CD14-positive monocyte (primary cell): ENCODE results near the gene GUCA1A. TPM values are rescaled to one million over a fixed set of nuclear protein-coding genes. Genes with fewer than 3 reads are reported as not detected.

Experiments
- DNase-seq, 3 donors: peaks; one replicate each; pipeline ENCODE4 v3.0.0-alpha.2; 2011 to 2022
- H2AFZ ChIP-seq: 2 replicates; pipeline ENCODE4 v1.6.0; 2012; ENCODE audit warnings: mild to moderate bottlenecking, low read depth, low read length, inconsistent platforms; ENCODE audit not compliant: insufficient read depth, poor library complexity, severe bottlenecking
- H3K27ac ChIP-seq, 2 donors: 1 replicate in 1 of 2; 2 replicates in 1 of 2; pipeline ENCODE4 v1.5.1; 2012 to 2013; ENCODE audit warnings: low read length in 2 of 2, control low read depth in 1 of 2, inconsistent platforms in 1 of 2, low read depth in 1 of 2, mild to moderate bottlenecking in 1 of 2
- H3K27me3 ChIP-seq, 2 donors: one replicate each; pipeline versions ENCODE4 v1.6.0 to v1.6.1; 2011 to 2013; ENCODE audit warnings: low read length in 2 of 2; ENCODE audit not compliant: control insufficient read depth in 2 of 2, insufficient read depth in 2 of 2
- H3K36me3 ChIP-seq, 2 donors: replicated peaks in 1 of 2; 1 replicate in 1 of 2; 2 replicates in 1 of 2; pipeline versions ENCODE4 v1.5.1 to v1.6.1; 2012 to 2013; ENCODE audit warnings: low read length in 2 of 2, control low read depth in 1 of 2, inconsistent platforms in 1 of 2, mild to moderate bottlenecking in 1 of 2; ENCODE audit not compliant: insufficient read depth in 2 of 2, control insufficient read depth in 1 of 2
- H3K4me1 ChIP-seq, 2 donors: 1 replicate in 1 of 2; 2 replicates in 1 of 2; pipeline versions ENCODE4 v1.5.1 to v1.6.1; 2012 to 2013; ENCODE audit warnings: low read length in 2 of 2, control low read depth in 1 of 2, inconsistent platforms in 1 of 2, mild to moderate bottlenecking in 1 of 2, moderate library complexity in 1 of 2; ENCODE audit not compliant: insufficient read depth in 2 of 2, control insufficient read depth in 1 of 2
- H3K4me2 ChIP-seq: replicated peaks from 2 replicates; pipeline ENCODE3; 2012; ENCODE audit warnings: low read length, moderate library complexity, mild to moderate bottlenecking; ENCODE audit not compliant: poor library complexity, severe bottlenecking; ENCODE audit errors: extremely low read depth
- H3K4me3 ChIP-seq, 3 experiments: fragments of 200-600 bp in 1 of 3; sonication (generic) in 1 of 3; replicated peaks in 1 of 3; 1 replicate in 2 of 3; 2 replicates in 1 of 3; pipeline ENCODE4 v1.5.1; 2011 to 2013; ENCODE audit warnings: low read length in 3 of 3, mild to moderate bottlenecking in 3 of 3, control low read depth in 2 of 3, low read depth in 2 of 3, inconsistent platforms in 1 of 3, moderate library complexity in 1 of 3
- H3K79me2 ChIP-seq: 2 replicates; pipeline ENCODE4 v1.6.0; 2012; ENCODE audit warnings: mild to moderate bottlenecking, control low read depth, inconsistent platforms, low read length, moderate library complexity; ENCODE audit not compliant: insufficient read depth
- H3K9ac ChIP-seq: 2 replicates; pipeline ENCODE4 v1.6.0; 2017; ENCODE audit warnings: low read length, mild to moderate bottlenecking; ENCODE audit not compliant: insufficient read depth, poor library complexity, severe bottlenecking
- H3K9me3 ChIP-seq, 2 donors: replicated peaks in 1 of 2; 1 replicate in 1 of 2; 2 replicates in 1 of 2; pipeline versions ENCODE4 v1.5.1 to v1.6.1; 2012 to 2013; ENCODE audit warnings: low read length in 2 of 2, control low read depth in 1 of 2; ENCODE audit not compliant: control insufficient read depth in 1 of 2, insufficient read depth in 1 of 2
- H4K20me1 ChIP-seq: 2 replicates; pipeline ENCODE4 v1.6.0; 2012; ENCODE audit warnings: mild to moderate bottlenecking, low read length, control low read depth, moderate library complexity; ENCODE audit not compliant: insufficient read depth
- H3K27ac Mint-ChIP-seq, 7 donors: one replicate each; pipeline ENCODE4 v1.8.0; 2020; ENCODE audit warnings: mild to moderate bottlenecking in 7 of 7, mixed read lengths in 7 of 7, moderate library complexity in 6 of 7, inconsistent platforms in 2 of 7
- H3K27me3 Mint-ChIP-seq, 3 donors: one replicate each; pipeline ENCODE4 v1.8.0; 2021 to 2022; ENCODE audit warnings: low read depth in 3 of 3, mild to moderate bottlenecking in 3 of 3, mixed read lengths in 3 of 3, moderate library complexity in 3 of 3, inconsistent platforms in 1 of 3
- H3K36me3 Mint-ChIP-seq, 2 donors: one replicate each; pipeline ENCODE4 v1.8.0; 2020; ENCODE audit warnings: mixed read lengths in 2 of 2, inconsistent platforms in 1 of 2, mild to moderate bottlenecking in 1 of 2
- H3K4me1 Mint-ChIP-seq: one replicate; pipeline ENCODE4 v1.8.0; 2020; ENCODE audit warnings: mild to moderate bottlenecking, mixed read lengths
- H3K4me3 Mint-ChIP-seq, 2 donors: one replicate each; pipeline ENCODE4 v1.8.0; 2020; ENCODE audit warnings: mild to moderate bottlenecking in 2 of 2, mixed read lengths in 2 of 2, moderate library complexity in 1 of 2
- H3K9me3 Mint-ChIP-seq, 7 donors: one replicate each; pipeline ENCODE4 v1.8.0; 2020 to 2022; ENCODE audit warnings: mixed read lengths in 7 of 7, mild to moderate bottlenecking in 6 of 7, moderate library complexity in 6 of 7, inconsistent platforms in 2 of 7
- WGBS: methylation state at CpG from one replicate; pipeline ENCODE4 v1.1.5; 2013; ENCODE audit warnings: missing lambda C conversion rate; ENCODE audit not compliant: insufficient coverage; 5-methylcytosine and 5-hydroxymethylcytosine counted together
- intact Hi-C, 2 donors: fragments of 100-400 bp; cut with micrococcal nuclease; formaldehyde crosslinking; loops; one replicate each; pipeline versions ENCODE4 v1.15.0 to v1.15.1; 2023
- polyA plus RNA-seq, 3 donors: library from polyadenylated mRNA; depleted of rRNA in 1 of 3; unstranded in 2 of 3; stranded (reverse) in 1 of 3; fragments of 300-500 nt in 2 of 3; fragments of >200 nt in 1 of 3; fragmentation: Illumina TruSeq in 2 of 3; gene quantifications; 1 replicate in 2 of 3; 2 replicates in 1 of 3; pipeline ENCODE4 v1.2.3, GENCODE V29; 2012 to 2021
- TF ChIP-seq, protein P1 (sequence below): fragments of 200-600 bp; IDR thresholded peaks from one replicate; pipeline ENCODE4 v1.8.0; 2022; ENCODE audit warnings: antibody characterized with exemption, mild to moderate bottlenecking

GUCA1A gene
- polyA plus RNA-seq, 3 donors = not detected

DNA sequence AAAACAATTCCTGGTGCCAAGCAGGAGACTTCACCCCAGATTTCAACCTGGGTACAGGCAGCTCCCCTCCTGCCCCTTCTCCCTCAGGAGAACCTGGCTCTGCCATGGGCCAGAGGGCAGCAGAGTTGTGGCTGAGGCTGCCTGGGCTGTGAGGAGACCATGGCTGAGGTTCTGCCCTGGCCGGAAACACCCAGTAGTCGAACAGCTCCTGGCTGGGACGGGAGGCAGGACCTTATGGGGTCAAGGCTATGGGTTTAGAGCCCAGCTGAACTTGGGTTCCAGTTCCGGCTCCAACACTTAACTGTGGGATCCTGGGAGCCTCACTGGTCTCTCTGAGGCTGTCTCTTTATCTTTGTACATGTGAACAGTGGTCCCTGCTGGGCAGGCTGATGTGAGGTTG, 39.2 kb upstream of the GUCA1A start:
- Mint-ChIP-seq H3K4me3 (no peak overlapping the region), H3K27ac (peak overlapping the region in 1 of 7 donors; percentile 32), H3K27me3 (peaks cover 2 to 4% (median 2%) of the 10 kb centered on the region in 3 donors), H3K36me3 (no peaks in the 10 kb centered on the region), H3K4me1 (peaks cover 7% of the 10 kb centered on the region), H3K9me3 (no peaks in the 10 kb centered on the region)
- intact Hi-C loops = no loop called here
- Histone ChIP-seq H3K4me2 (no peak overlapping the region), H3K9ac (no peak overlapping the region), H3K9me3 (no peaks in the 10 kb centered on the region), H3K79me2 (no peaks in the 10 kb centered on the region), H3K27me3 (no peaks in the 10 kb centered on the region), H3K4me3 (no peak overlapping the region), H4K20me1 (no peaks in the 10 kb centered on the region), H2AFZ (no peak overlapping the region), H3K27ac (no peak overlapping the region), H3K4me1 (peaks cover 0 to 3% of the 10 kb centered on the region in 2 donors), H3K36me3 (no peaks in the 10 kb centered on the region)
- TF ChIP-seq, protein P1, sequence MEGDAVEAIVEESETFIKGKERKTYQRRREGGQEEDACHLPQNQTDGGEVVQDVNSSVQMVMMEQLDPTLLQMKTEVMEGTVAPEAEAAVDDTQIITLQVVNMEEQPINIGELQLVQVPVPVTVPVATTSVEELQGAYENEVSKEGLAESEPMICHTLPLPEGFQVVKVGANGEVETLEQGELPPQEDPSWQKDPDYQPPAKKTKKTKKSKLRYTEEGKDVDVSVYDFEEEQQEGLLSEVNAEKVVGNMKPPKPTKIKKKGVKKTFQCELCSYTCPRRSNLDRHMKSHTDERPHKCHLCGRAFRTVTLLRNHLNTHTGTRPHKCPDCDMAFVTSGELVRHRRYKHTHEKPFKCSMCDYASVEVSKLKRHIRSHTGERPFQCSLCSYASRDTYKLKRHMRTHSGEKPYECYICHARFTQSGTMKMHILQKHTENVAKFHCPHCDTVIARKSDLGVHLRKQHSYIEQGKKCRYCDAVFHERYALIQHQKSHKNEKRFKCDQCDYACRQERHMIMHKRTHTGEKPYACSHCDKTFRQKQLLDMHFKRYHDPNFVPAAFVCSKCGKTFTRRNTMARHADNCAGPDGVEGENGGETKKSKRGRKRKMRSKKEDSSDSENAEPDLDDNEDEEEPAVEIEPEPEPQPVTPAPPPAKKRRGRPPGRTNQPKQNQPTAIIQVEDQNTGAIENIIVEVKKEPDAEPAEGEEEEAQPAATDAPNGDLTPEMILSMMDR = no peak
- DNase-seq = no peak
- 96% methylated on average over 4 of the region's 4 CpGs for WGBS

DNA sequence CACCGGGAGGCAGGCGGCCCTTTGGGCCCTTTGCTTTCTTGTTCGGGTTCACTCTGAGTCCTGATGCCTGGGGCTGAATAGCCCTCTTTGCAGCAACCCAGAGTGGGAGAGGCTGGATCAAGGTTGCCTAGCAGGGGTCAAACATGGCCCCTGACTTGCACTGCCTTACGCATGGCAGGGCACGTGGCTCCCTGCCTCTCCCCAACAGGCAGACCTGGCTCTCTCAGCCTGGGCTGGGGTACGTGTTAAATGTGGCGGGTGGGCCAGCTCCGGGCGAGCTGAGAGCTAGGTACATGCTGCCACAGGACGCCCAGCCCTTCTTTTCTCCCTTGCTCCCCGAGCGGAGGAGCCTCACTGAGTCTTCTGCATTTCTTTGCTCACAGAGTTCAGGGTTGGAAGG, 38.0 kb upstream of the GUCA1A start:
- no peak for DNase-seq
- Histone ChIP-seq H2AFZ (no peak overlapping the region), H3K27me3 (no peaks in the 10 kb centered on the region), H3K4me2 (no peak overlapping the region), H3K9ac (no peak overlapping the region), H3K79me2 (no peaks in the 10 kb centered on the region), H4K20me1 (no peaks in the 10 kb centered on the region), H3K36me3 (no peaks in the 10 kb centered on the region), H3K27ac (no peak overlapping the region), H3K4me3 (no peak overlapping the region), H3K9me3 (no peaks in the 10 kb centered on the region), H3K4me1 (peaks cover 5 to 9% of the 10 kb centered on the region in 2 donors)
- TF ChIP-seq, protein P1 = no peak
- Mint-ChIP-seq H3K27ac (no peak overlapping the region), H3K4me3 (no peak overlapping the region), H3K27me3 (peaks cover 2 to 4% (median 3%) of the 10 kb centered on the region in 3 donors), H3K4me1 (peaks cover 13% of the 10 kb centered on the region), H3K36me3 (no peaks in the 10 kb centered on the region), H3K9me3 (no peaks in the 10 kb centered on the region)
- intact Hi-C loops = no loop called here
- 95% methylated on average over 10 of the region's 12 CpGs for WGBS
